BLaER1 treated with 17β-estradiol and CSF1 and Interleukin-3, amounts not matched to agents 10 nM and 100 nM (cell line): ENCODE data around the gene PCNT.

Experiments
- H3K27ac ChIP-seq, 11 experiments: shearing (Covaris generic); formaldehyde crosslinking; 2 replicates each; pipeline ENCODE4 v1.8.1; 2022
- H3K27me3 ChIP-seq, 11 experiments: shearing (Covaris generic); formaldehyde crosslinking; 2 replicates each; pipeline ENCODE4 v1.8.1; 2022
- H3K36me3 ChIP-seq, 11 experiments: shearing (Covaris generic); formaldehyde crosslinking; 2 replicates each; pipeline ENCODE4 v1.8.1; 2022
- H3K4me1 ChIP-seq, 10 experiments: shearing (Covaris generic); formaldehyde crosslinking; 2 replicates each; pipeline ENCODE4 v1.8.1; 2022
- H3K4me2 ChIP-seq, 11 experiments: shearing (Covaris generic); formaldehyde crosslinking; 2 replicates each; pipeline ENCODE4 v1.8.1; 2022
- H3K4me3 ChIP-seq, 10 experiments: shearing (Covaris generic); formaldehyde crosslinking; 2 replicates each; pipeline ENCODE4 v1.8.1; 2022
- H3K9ac ChIP-seq, 11 experiments: shearing (Covaris generic); formaldehyde crosslinking; 2 replicates each; pipeline ENCODE4 v1.8.1; 2022
- H3K9me3 ChIP-seq, 11 experiments: shearing (Covaris generic); formaldehyde crosslinking; replicated peaks in 1 of 11; 2 replicates each; pipeline ENCODE4 v1.8.1; 2022
- H4K20me1 ChIP-seq, 11 experiments: shearing (Covaris generic); formaldehyde crosslinking; 2 replicates each; pipeline ENCODE4 v1.8.1; 2022
- Cebpa-rat ChIP-seq, 11 experiments: shearing (Covaris generic); IDR thresholded peaks; 2 replicates each; pipeline ENCODE4 v1.8.1; 2022

The PCNT gene

DNA sequence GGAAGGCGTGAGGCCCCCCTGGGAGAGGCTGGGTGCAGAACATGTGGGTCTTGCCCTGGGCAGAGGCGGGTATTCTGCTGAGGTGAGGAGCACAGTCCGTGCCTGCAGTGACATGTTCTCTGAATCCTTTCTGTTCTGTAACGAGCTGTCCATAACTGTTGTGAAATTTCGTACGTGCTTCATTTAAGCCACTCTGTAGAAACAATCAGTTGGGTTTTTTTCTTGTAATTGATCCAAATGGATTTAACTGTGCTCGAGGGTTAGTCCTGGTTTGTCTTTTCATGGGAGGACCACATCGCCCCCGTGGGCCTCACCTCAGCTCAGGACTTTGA, 89.4 kb downstream of the PCNT start:
- Histone ChIP-seq H4K20me1 (peaks cover 0 to 20% (median 0%) of the 10 kb centered on the region in 11 experiments; a peak in 5 of 22 replicates), H3K4me1 (peaks cover 0 to 20% (median 17%) of the 10 kb centered on the region in 10 experiments; a peak in 16 of 20 replicates), H3K9ac (no peak overlapping the region), H3K27me3 (no peaks in the 10 kb centered on the region), H3K4me3 (no peak overlapping the region), H3K27ac (no peak overlapping the region), H3K36me3 (peaks cover 35 to 83% (median 60%) of the 10 kb centered on the region in 11 experiments), H3K4me2 (no peak overlapping the region), H3K9me3 (no peaks in the 10 kb centered on the region)
- TF ChIP-seq Cebpa-rat (IDR thresholded peaks at IDR 0.05): no peak

DNA sequence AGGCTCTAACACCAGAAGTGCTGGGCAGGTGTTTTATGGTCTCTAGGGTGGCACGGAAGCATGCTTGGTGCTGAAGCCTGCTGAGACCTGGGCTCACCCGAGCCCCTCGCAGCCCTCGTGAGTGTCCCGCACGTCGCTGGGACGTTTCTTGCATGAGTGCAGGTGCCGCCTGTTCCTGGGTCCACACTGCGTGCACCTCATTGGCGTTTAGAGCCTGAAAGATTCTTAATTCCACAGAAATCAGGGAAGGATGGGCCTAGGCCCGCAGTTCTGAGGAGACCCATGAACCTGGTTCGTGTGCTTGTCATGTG, 91.0 kb downstream of the PCNT start:
- Histone ChIP-seq H3K36me3 (peaks cover 51 to 81% (median 65%) of the 10 kb centered on the region in 11 experiments), H4K20me1 (peaks cover 0 to 20% (median 0%) of the 10 kb centered on the region in 11 experiments; a peak in 5 of 22 replicates), H3K27ac (no peak overlapping the region), H3K27me3 (no peaks in the 10 kb centered on the region), H3K4me1 (peaks cover 0 to 29% (median 25%) of the 10 kb centered on the region in 10 experiments; a peak in 16 of 20 replicates), H3K9ac (no peak overlapping the region), H3K4me2 (no peak overlapping the region), H3K9me3 (no peaks in the 10 kb centered on the region), H3K4me3 (no peak overlapping the region)
- no peak for TF ChIP-seq Cebpa-rat (IDR thresholded peaks at IDR 0.05)

DNA sequence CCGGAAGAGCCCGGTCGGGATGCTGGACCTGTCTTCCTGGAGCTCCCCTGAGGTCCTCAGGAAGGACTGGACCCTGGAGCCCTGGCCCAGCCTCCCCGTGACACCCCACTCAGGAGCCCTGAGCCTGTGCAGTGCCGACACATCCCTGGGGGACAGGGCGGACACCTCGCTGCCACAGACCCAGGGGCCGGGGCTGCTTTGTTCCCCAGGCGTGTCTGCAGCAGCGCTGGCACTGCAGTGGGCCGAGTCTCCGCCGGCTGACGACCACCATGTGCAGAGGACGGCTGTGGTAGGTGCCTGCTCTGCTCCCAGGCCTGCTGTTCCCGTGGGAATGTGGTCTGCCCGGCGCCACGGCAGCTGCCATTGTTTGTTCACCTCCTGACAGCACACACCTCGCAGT, 92.6 kb downstream of the PCNT start:
- peak overlapping the region in 9 of 11 experiments; percentile 20 to 59 (median 45); a peak in 15 of 22 replicates for H3K4me2 ChIP-seq
- H3K9ac ChIP-seq: 0 out of 22 replicates have a peak overlapping the region, but pooled peaks of 1 of the 11 experiments have one; percentile 14
- H3K4me3 ChIP-seq: no peak overlapping the region
- H3K27me3 ChIP-seq: no peaks in the 10 kb centered on the region
- H3K9me3 ChIP-seq: no peaks in the 10 kb centered on the region
- H3K4me1 ChIP-seq: peaks cover 0 to 45% (median 41%) of the 10 kb centered on the region in 10 experiments; a peak in 16 of 20 replicates
- TF ChIP-seq Cebpa-rat (IDR thresholded peaks at IDR 0.05): no peak
- H4K20me1 ChIP-seq: peaks cover 0 to 23% (median 0%) of the 10 kb centered on the region in 11 experiments; a peak in 5 of 22 replicates
- peaks cover 40 to 80% (median 60%) of the 10 kb centered on the region in 11 experiments for H3K36me3 ChIP-seq
- H3K27ac ChIP-seq: peak overlapping the region in 1 of 11 experiments; percentile 25; a peak in 2 of 22 replicates

DNA sequence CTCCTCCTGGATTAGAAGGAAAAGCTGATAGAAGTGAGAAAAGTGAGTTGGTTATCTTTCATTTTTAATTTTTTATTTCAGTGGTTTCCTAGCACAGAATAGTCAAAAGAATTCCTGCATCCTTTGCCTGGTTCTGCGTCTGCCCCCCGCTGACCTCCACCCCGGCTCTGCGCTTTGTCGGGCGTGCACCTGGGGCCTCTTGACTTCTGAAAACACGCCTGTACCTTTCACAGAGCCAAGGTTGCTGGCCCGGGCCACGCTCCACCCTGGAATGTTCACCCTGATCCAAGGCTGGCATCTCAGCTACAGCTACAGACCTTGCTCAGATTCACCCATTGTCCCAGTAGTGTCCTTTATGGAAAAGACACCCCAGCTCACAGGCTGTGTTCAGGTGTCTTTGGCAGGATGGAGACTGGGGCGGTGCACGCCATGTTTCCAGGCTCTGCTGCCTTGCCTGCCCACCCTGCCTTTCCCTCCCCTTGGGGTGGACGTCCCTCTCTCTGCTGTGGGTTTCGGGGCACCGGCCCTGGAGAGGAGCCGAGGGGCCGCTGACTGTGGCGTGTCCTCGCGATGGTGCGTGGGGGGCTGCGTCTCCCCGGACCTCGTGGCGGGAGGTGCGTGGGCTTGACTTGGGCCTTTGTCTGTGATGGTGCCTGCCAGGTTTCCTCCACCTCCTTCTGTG, 94.5 kb downstream of the PCNT start:
- H3K27me3 ChIP-seq: no peaks in the 10 kb centered on the region
- H3K27ac ChIP-seq: no peak overlapping the region
- H3K9me3 ChIP-seq: no peaks in the 10 kb centered on the region
- H3K4me2 ChIP-seq: peak overlapping the region in 3 of 11 experiments; percentile 70 to 77 (median 75); a peak in 6 of 22 replicates
- peaks cover 0 to 8% (median 0%) of the 10 kb centered on the region in 11 experiments; a peak in 5 of 22 replicates for H4K20me1 ChIP-seq
- no peak for TF ChIP-seq Cebpa-rat (IDR thresholded peaks at IDR 0.05)
- H3K4me3 ChIP-seq: no peak overlapping the region
- H3K36me3 ChIP-seq: peaks cover 37 to 80% (median 59%) of the 10 kb centered on the region in 11 experiments
- peaks cover 4 to 64% (median 57%) of the 10 kb centered on the region in 10 experiments; a peak in 18 of 20 replicates for H3K4me1 ChIP-seq
- peak overlapping the region in 3 of 11 experiments; percentile 23 to 54 (median 25); a peak in 1 of 22 replicates for H3K9ac ChIP-seq

DNA sequence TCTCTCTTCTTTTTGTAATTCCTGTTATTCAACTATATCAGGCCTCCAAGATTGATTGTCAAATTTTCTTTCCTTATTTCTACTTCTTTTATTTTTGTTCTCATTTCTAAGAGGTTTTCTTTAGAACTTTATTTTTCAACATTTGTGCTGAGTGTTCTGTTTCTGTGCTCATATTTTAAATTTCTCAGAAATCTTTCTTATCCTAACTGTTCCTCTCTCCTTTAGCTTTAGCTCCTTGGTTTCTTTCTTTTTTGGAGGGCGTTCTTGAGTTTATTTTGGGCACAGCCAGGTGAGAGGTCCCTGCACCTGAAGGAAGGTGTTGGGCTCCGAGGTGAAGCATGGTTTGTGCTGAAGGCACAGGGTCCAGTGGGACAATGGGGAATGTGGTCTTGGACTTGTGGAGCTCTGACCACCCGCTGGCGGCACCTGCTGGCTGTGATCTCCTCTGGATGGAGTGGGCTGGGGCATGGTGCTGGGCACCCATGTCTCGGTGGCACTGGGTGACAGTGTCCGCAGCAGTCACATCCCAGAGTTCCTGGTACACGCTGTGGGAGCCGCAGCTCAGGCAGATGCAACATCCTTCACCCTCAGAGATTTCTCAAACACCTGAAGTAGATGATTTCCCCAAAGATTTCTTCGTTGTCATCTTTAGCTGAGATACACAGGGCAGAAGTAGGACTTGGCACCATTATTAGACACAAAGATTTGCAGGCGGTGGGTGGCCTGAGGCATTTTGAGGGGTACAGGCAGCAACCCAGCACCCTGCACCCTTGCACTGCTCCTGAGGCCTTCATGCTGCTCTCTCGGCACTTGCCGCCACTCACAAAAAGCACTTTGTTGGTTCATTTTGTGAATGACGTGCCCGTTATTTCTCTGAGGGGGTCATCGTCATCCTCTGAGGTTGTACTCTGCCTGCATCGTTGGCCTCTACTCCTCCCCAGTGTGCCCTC, 96.6 kb downstream of the PCNT start:
- H3K4me1 ChIP-seq: peaks cover 10 to 74% (median 65%) of the 10 kb centered on the region in 10 experiments
- H3K9ac ChIP-seq: peak overlapping the region in 2 of 11 experiments; percentile 7 to 29; a peak in 1 of 22 replicates
- H3K9me3 ChIP-seq: no peaks in the 10 kb centered on the region
- H3K4me3 ChIP-seq: no peak overlapping the region
- H4K20me1 ChIP-seq: peaks cover 0 to 12% (median 0%) of the 10 kb centered on the region in 11 experiments; a peak in 5 of 22 replicates
- peak overlapping the region in 9 of 11 experiments; percentile 13 to 77 (median 71); a peak in 16 of 22 replicates for H3K4me2 ChIP-seq
- no peaks in the 10 kb centered on the region for H3K27me3 ChIP-seq
- H3K27ac ChIP-seq: no peak overlapping the region
- TF ChIP-seq Cebpa-rat (IDR thresholded peaks at IDR 0.05): no peak
- peaks cover 42 to 79% (median 63%) of the 10 kb centered on the region in 11 experiments for H3K36me3 ChIP-seq

DNA sequence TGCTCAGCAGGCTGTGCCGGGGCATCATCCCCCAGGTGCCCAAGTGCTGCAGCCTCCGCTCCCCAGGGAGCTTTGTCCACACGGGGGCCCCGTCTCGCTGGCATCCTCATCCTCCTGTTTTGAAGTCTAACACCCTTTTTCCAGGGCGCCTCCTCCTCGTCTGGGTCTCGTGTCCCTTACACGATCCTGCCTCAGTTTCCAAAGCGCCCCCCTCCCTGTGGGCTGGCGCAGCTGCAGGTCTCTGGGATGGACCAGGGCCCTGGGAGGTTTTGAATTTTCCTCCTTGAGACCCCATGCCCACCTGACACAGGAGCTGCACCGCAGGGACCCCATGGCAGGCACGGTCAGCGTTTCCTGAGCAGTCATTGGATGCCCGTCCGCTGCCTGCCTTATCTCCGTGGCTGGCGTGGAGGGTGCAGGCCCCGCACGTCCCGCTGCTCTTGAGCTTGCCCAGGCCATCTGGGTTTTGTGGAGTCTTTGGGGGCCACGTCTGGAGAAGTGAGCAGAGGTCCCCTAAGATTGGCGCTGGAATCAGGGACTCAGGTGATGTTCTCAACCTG, 97.3 kb downstream of the PCNT start:
- peaks cover 37 to 79% (median 59%) of the 10 kb centered on the region in 11 experiments for H3K36me3 ChIP-seq
- H3K27me3 ChIP-seq: no peaks in the 10 kb centered on the region
- no peak overlapping the region; a peak in 1 of 22 replicates for H3K27ac ChIP-seq
- peaks cover 0 to 13% (median 0%) of the 10 kb centered on the region in 11 experiments; a peak in 5 of 22 replicates for H4K20me1 ChIP-seq
- H3K9me3 ChIP-seq: no peaks in the 10 kb centered on the region
- no peak for TF ChIP-seq Cebpa-rat (IDR thresholded peaks at IDR 0.05)
- peak overlapping the region in 9 of 11 experiments; percentile 13 to 77 (median 71); a peak in 16 of 22 replicates for H3K4me2 ChIP-seq
- no peak overlapping the region for H3K4me3 ChIP-seq
- peaks cover 10 to 72% (median 64%) of the 10 kb centered on the region in 10 experiments for H3K4me1 ChIP-seq
- H3K9ac ChIP-seq: peak overlapping the region in 3 of 11 experiments; percentile 7 to 29 (median 13); a peak in 1 of 22 replicates

DNA sequence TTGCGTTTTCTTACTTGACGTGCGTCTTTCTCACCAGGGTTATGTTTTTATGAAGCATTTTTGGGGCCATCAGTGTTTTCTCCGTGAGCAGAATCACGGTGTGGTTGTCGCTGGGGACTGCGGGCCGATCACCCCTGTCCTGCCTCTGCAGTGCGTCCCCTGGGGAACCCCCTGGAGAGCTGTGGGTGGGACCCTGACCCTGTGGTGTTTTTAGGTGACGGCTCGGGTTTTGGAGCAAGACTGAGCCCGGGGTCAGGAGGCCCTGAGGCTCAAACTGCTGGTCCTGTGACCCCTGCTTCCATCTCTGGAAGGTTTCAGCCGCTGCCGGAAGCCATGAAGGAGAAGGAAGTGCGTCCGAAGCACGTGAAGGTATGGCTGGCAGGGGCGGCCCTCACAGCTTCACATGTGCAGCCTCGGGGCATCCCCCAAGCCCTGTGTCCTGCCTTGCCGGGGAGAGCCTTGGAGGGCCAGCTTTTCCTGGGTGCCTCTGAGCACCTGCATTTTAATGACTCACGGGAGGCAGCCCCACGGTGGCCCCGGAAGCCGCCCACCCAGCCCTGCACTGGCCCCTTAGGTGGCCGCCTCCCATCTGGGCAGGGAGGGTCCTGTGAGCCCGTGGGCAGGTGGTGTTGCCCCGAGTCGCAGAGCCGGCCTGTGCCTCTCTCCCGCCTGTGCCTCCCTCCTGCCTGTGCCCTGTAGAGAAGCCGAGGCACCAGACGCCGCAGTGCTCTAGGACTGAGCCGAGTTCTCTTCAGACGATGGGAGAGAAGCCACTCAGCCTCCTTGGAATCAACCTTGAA, 98.0 kb downstream of the PCNT start:
- Histone ChIP-seq H3K4me3 (no peak overlapping the region), H3K27ac (peak overlapping the region in 3 of 11 experiments; percentile 19 to 64 (median 63); a peak in 2 of 22 replicates), H3K27me3 (no peaks in the 10 kb centered on the region), H3K4me1 (peaks cover 10 to 65% (median 57%) of the 10 kb centered on the region in 10 experiments), H3K9me3 (no peaks in the 10 kb centered on the region), H4K20me1 (peaks cover 0 to 16% (median 0%) of the 10 kb centered on the region in 11 experiments; a peak in 4 of 22 replicates), H3K36me3 (peaks cover 38 to 79% (median 56%) of the 10 kb centered on the region in 11 experiments; a peak in 21 of 22 replicates), H3K9ac (0 out of 22 replicates have a peak overlapping the region, but pooled peaks of 1 of the 11 experiments have one; percentile 29), H3K4me2 (peak overlapping the region in 6 of 11 experiments; percentile 58 to 77 (median 74); a peak in 8 of 22 replicates)
- TF ChIP-seq Cebpa-rat (IDR thresholded peaks at IDR 0.05): no peak
